ENCODE measurements around the gene OR2A12.
"Not testable (repeated sequence)": the region's sequence is repeated elsewhere in the genome, so short reads cannot be mapped to it uniquely, and the experiment has no call there.

The OR2A12 gene

DNA sequence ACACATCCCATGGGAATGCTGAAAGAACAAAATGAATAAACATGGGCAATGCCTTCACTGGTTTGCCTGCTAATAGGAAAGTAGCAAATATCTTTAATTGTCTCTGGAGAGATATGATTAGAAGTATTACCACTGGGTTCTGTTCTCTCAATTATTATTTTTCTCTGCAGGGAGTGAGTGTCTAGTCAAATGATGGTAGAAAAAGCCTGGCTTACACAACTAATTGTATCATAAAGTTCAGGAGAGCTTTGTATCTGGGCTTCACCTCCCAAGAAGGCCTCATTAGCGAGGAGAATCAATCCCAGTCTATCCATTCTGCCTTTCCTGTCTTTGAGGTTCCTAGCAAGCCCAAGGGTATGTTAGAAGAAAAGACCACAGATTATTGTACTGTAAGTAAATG, 36.8 kb downstream of the OR2A12 start, which contains the start of gene OR2A14:
OR2A14 (plus strand) TSS at position 301 of the 400 bp plus-strand sequence. CDS start 5,937 bp downstream, outside the sequence.
- DNase-seq: no peak

DNA sequence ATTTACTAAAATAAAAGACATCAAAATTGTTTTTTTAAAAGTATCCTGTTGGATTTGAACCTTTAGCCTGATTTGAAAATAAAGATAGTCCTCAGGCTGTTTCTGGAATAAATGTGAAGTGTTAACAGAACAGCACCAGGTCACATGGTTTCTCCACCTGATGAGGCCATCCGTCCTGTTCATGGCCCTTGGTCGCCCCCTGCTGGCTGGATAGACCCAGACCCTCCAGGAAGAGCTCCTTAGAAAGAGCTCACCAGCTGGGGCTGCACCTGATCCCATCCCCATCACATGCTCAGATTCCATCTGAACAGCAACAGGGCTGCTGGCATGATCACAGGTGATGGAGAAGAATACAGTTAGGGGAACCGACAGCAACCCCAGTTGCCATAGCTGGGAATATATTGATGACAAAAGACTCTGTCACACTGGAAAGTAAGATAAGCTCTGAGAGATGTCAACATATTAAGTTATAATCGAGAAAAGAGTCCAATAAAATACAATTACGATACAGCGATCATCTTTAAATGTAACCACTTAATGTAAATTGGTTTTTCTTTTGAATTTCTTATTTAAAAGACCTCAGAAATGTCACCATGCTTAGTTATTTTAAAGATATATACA, 41.7 kb downstream of the OR2A12 start:
- peak; percentile 77 for DNase-seq

DNA sequence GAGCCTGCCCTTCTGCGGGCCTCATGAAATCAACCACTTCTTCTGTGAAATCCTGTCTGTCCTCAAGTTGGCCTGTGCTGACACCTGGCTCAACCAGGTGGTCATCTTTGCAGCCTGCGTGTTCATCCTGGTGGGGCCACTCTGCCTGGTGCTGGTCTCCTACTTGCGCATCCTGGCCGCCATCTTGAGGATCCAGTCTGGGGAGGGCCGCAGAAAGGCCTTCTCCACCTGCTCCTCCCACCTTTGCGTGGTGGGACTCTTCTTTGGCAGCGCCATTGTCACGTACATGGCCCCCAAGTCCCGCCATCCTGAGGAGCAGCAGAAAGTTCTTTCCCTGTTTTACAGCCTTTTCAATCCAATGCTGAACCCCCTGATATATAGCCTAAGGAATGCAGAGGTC, 43.5 kb downstream of the OR2A12 start:
- DNase-seq: not testable (repeated sequence)

DNA sequence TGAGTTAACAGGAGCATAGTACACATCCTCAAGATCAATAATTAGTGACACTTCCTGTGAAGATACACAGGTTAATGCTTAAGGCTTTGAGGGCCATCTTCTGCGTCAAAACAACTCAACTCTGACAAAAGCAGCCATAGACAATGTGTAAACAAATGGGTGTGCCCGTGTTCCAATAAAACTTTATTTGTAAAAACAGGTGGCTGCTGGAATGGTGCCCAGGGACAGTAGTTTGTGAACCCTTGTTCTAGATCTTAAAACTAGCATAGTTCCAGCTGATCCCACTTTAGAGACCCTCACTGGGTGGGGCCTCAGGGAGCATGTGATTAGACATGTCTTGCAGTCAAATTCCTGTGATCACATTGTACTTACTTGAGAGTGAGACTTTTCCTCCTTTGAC, 44.7 kb downstream of the OR2A12 start:
- no peak for DNase-seq

DNA sequence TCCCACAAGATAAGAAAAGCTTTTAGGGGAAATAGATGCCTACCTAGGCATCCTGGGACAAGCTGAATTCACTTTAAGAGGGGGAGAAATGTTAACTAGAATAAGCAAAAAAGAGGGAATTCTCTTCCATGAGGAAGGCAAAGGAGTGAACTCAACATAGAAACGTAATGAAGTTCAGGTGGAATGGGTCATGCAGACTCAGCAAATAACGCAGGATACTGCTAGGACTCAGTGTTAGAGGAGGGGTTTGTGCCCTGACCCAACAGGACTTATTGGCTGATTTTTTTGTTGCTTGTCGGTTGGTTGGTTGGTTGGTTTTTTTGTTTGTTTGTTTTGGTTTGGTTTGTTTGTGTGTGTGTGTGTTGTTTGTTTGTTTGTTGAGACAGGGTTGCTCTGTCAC, 46.2 kb downstream of the OR2A12 start:
- DNase-seq: no peak

DNA sequence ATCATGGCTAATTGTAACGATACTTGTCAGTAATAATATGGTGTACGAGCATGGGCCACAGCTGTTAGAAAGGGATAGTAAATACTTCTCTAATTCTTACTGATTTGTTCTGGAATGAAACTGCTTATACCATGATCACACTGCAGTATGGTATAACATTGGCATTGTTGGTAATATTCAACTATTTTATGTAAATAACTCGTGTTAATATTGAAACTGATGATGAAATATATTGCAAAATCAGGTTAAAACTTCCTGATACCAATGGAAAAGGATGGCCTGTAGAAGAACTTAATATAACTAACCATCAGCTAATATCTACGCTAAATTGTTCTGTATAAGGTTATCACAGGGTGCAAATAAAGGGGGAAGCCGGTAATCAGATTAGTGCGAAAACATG, 47.2 kb downstream of the OR2A12 start:
- no peak for DNase-seq

DNA sequence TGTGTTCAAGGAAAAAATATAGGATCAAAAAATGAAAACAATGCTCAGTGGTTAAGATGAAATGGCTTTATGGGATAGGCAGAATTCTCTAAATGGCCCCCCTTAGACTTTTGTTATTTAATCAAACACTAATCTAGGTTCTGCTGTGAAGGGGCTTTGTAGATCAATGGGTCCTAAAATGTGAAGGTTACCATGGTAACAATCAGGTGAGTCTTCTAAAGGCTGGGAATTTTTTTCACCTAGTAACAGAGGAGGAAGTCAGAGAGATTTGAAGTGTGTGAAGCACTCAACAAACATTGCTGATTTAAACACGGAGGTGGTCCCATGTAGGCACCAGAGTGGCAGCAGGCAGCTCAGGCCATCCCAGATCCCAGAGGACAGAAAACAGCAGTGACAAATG, 48.0 kb downstream of the OR2A12 start:
- DNase-seq: no peak

DNA sequence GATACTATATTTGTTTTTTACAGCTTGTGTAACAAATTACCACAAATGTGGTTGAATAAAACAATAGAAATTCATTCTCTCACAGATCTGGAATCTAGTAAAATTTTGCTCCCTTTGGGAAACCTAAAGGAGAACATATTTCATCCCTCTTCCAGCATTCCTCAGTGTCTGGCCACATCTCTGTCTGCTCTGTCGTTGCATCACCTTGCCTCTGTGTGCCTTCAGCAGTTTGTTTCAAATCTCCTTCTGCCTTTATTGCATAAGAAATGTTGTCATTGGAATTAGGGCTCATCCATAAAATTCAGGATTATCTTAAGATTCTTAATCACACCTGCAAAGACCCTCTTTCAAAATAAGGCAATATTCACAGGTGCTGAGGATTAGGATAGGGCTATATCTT, 51.4 kb downstream of the OR2A12 start:
- no peak for DNase-seq

DNA sequence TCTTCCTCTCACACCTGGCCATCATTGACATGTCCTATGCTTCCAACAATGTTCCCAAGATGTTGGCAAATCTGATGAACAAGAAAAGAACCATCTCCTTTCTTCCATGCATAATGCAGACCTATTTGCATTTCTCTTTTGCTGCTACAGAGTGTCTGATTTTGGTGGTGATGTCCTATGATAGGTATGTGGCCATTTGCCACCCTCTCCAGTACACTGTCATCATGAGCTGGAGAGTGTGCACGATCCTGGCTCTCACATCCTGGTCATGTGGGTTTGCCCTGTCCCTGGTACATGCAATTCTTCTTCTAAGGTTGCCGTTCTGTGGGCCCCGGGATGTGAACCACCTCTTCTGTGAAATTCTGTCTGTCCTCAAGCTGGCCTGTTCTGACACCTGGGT, 56.1 kb downstream of the OR2A12 start:
- DNase-seq: no peak

DNA sequence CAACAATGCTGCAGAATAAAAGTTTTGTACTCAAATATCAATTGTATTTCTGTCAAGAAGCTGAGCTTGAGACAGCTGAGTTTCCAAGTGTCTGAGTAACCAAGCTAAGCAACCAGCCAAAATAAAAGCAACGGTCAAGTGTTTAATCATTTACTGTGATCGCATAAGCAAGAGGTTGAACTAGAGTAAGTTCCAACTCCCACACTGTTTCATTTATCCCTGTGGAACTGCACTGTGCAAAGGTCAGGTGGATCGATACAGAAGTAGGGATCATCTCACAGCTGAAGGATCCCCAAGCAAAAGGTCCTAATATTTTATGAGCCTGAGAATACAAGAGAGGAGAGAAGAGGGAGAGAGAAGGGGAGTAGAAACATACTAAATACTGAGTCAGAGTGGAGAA, 58.3 kb downstream of the OR2A12 start:
- no peak for DNase-seq

DNA sequence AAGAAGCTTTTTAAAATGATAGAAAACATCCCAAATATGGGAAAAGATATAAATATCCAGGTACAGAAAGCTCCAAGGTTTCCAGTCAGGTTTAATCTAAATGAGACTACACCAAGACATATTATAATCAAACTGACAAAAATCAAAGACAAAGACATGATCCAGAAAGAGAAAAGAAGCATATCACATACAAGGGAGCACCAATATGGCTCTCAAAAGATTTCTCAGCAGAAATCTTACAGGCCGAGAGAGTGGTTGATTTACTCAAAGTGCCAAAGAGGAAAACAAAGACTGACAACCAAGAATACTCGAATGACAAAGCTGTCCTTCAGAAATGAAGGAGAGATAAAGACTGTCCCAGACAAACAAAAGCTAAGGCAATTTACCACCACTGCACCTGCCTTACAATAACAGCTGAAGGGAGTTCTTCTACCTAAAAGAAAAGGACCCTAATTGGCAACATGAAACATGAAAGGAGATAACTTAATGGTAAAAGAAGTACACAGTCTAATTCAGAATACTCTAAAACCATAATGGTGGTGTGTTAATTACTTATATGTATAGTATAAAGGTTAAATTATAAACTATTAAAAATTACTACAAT, 62.2 kb downstream of the OR2A12 start:
- DNase-seq: no peak
